ENCODE measurements around the gene LRRC45.

DNA sequence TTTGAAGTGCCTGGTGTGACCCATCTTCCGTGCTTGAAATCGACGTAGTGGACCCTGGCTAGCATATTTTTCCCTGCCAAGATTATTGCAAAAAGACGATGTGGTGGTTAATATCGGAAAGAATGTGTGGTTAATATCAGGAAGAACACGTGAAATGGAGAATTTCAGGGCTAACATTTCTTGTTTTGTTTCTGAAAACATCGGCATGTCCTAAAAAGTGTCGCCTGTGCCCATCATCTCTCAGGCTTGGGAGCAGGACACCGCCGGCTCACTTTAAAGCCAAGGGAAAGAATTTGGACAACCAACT, 14.7 kb downstream of the LRRC45 start:
- TF ChIP-seq, protein P1, sequence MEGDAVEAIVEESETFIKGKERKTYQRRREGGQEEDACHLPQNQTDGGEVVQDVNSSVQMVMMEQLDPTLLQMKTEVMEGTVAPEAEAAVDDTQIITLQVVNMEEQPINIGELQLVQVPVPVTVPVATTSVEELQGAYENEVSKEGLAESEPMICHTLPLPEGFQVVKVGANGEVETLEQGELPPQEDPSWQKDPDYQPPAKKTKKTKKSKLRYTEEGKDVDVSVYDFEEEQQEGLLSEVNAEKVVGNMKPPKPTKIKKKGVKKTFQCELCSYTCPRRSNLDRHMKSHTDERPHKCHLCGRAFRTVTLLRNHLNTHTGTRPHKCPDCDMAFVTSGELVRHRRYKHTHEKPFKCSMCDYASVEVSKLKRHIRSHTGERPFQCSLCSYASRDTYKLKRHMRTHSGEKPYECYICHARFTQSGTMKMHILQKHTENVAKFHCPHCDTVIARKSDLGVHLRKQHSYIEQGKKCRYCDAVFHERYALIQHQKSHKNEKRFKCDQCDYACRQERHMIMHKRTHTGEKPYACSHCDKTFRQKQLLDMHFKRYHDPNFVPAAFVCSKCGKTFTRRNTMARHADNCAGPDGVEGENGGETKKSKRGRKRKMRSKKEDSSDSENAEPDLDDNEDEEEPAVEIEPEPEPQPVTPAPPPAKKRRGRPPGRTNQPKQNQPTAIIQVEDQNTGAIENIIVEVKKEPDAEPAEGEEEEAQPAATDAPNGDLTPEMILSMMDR (conservative IDR thresholded peaks at IDR 0.05; ENCODE audit: low read length), result no peak
- no peak for TF ChIP-seq EZH2phosphoT487 (IDR thresholded peaks at IDR 0.05; ENCODE audit: borderline replicate concordance, low read depth, low read length)
